Measurements from ENCODE around the gene FOXO3.

- TF ChIP-seq KDM1A (IDR thresholded peaks at IDR 0.05; ENCODE audit: borderline replicate concordance, low read length) = no peak
- TF ChIP-seq EZH2 (IDR thresholded peaks at IDR 0.05; ENCODE audit: low read depth, low read length, severe bottlenecking) = no peak
- TF ChIP-seq SRF (IDR thresholded peaks at IDR 0.05; ENCODE audit: low read depth, low read length) = no peak
- TF ChIP-seq YY1 (IDR thresholded peaks at IDR 0.05; ENCODE audit: low read depth, low read length) = no peak
- no peak for TF ChIP-seq CTCF (IDR thresholded peaks at IDR 0.05; ENCODE audit: control extremely low read depth in 1 of 3, insufficient read depth in 1 of 3, low read depth in 1 of 3, low read length in 3 of 3)
- TF ChIP-seq PHF8 (conservative IDR thresholded peaks at IDR 0.05; ENCODE audit: low read depth, low read length) = no peak
Measured at GRCh38 chr6:108575905-108576494, 15.3 kb downstream of the FOXO3 start.
